Measurements from ENCODE around the gene OXER1. TPM values are rescaled to one million over a fixed set of nuclear protein-coding genes. Genes with fewer than 3 reads are reported as not detected.

The OXER1 gene
- total RNA-seq, 1 donor from 2014 or later = 1.8 TPM

GRCh38 chr2:42756150-42756775 lies 7.7 kb downstream of the OXER1 start:
- Mint-ChIP-seq H3K27me3 (ENCODE audit: low read depth) (no peaks in the 10 kb centered on the region), H3K27ac (ENCODE audit: unreplicated experiment) (no peak overlapping the region)

GRCh38 chr2:42755191-42755880 lies 8.6 kb downstream of the OXER1 start:
- no peak for TF ChIP-seq CTCF (conservative IDR thresholded peaks at IDR 0.05)
- no peak for DNase-seq (ENCODE audit: low read depth, low spot score)
- H3K4me1 Mint-ChIP-seq = peaks cover 4% of the 10 kb centered on the region
- peaks cover 3% of the 10 kb centered on the region for H3K36me3 Mint-ChIP-seq (ENCODE audit: low read depth)
- H3K27me3 Mint-ChIP-seq (ENCODE audit: low read depth) = no peaks in the 10 kb centered on the region
- H3K27ac Mint-ChIP-seq (ENCODE audit: unreplicated experiment) = peak overlapping the region; percentile 89
- H3K4me3 Mint-ChIP-seq = no peak overlapping the region
- no peaks in the 10 kb centered on the region for H3K9me3 Mint-ChIP-seq

More at GRCh38 chr2:42756150-42756775, 7.7 kb downstream of the OXER1 start:
- Mint-ChIP-seq H3K4me3 (no peak overlapping the region), H3K4me1 (peaks cover 4% of the 10 kb centered on the region), H3K36me3 (ENCODE audit: low read depth) (peaks cover 3% of the 10 kb centered on the region), H3K9me3 (no peaks in the 10 kb centered on the region)
- no peak for TF ChIP-seq CTCF (conservative IDR thresholded peaks at IDR 0.05)
- no peak for DNase-seq (ENCODE audit: low read depth, low spot score)

GRCh38 chr2:42754776-42755140 lies 9.2 kb downstream of the OXER1 start:
- Mint-ChIP-seq H3K9me3 (no peaks in the 10 kb centered on the region), H3K27me3 (ENCODE audit: low read depth) (no peaks in the 10 kb centered on the region), H3K27ac (ENCODE audit: unreplicated experiment) (no peak overlapping the region), H3K4me1 (peaks cover 4% of the 10 kb centered on the region), H3K4me3 (no peak overlapping the region), H3K36me3 (ENCODE audit: low read depth) (peaks cover 3% of the 10 kb centered on the region)
- no peak for TF ChIP-seq CTCF (conservative IDR thresholded peaks at IDR 0.05)
- DNase-seq (ENCODE audit: low read depth, low spot score) = no peak

- Mint-ChIP-seq H3K4me3 (no peak overlapping the region), H3K27me3 (ENCODE audit: low read depth) (no peaks in the 10 kb centered on the region), H3K9me3 (no peaks in the 10 kb centered on the region), H3K27ac (ENCODE audit: unreplicated experiment) (no peak overlapping the region), H3K4me1 (peaks cover 4% of the 10 kb centered on the region), H3K36me3 (ENCODE audit: low read depth) (peaks cover 3% of the 10 kb centered on the region)
- TF ChIP-seq CTCF (conservative IDR thresholded peaks at IDR 0.05) = no peak
- no peak for DNase-seq (ENCODE audit: low read depth, low spot score)
Measured at GRCh38 chr2:42754021-42754775, 9.7 kb downstream of the OXER1 start.

- Mint-ChIP-seq H3K4me3 (no peak overlapping the region), H3K27ac (ENCODE audit: unreplicated experiment) (no peak overlapping the region), H3K27me3 (ENCODE audit: low read depth) (no peaks in the 10 kb centered on the region), H3K4me1 (peaks cover 4% of the 10 kb centered on the region), H3K36me3 (ENCODE audit: low read depth) (peaks cover 3% of the 10 kb centered on the region), H3K9me3 (no peaks in the 10 kb centered on the region)
- no peak for DNase-seq (ENCODE audit: low read depth, low spot score)
- no peak for TF ChIP-seq CTCF (conservative IDR thresholded peaks at IDR 0.05)
Measured at GRCh38 chr2:42752816-42753813, 10.8 kb downstream of the OXER1 start.

All from neural crest cell (in vitro differentiated cells).